Neutrophil (primary cell): ENCODE measurements around the gene LRMDA.

Experiments used
- H3K27ac ChIP-seq: fragments of 200-600 bp; sonication (generic); 2 replicates; pipeline ENCODE4 v1.5.1; 2016; ENCODE audit warnings: mild to moderate bottlenecking, moderate library complexity
- H3K27me3 ChIP-seq: fragments of 200-600 bp; sonication (generic); 2 replicates; pipeline ENCODE4 v1.6.0; 2016; ENCODE audit warnings: mild to moderate bottlenecking
- H3K36me3 ChIP-seq: fragments of 200-600 bp; sonication (generic); 2 replicates; pipeline ENCODE4 v1.5.1; 2017
- H3K4me1 ChIP-seq, 2 experiments: fragments of 200-600 bp in 1 of 2; sonication (generic) in 1 of 2; 1 replicate in 1 of 2; 2 replicates in 1 of 2; pipeline versions ENCODE4 v1.5.1 to v1.6.1; 2013 to 2016; ENCODE audit warnings: low read depth in 1 of 2, low read length in 1 of 2, mild to moderate bottlenecking in 1 of 2, moderate library complexity in 1 of 2; ENCODE audit not compliant: control insufficient read depth in 1 of 2, insufficient read depth in 1 of 2
- H3K4me3 ChIP-seq, 2 experiments: fragments of 200-600 bp in 1 of 2; sonication (generic) in 1 of 2; 1 replicate in 1 of 2; 2 replicates in 1 of 2; pipeline ENCODE4 v1.5.1; 2013 to 2016; ENCODE audit warnings: low read depth in 1 of 2, low read length in 1 of 2, mild to moderate bottlenecking in 1 of 2, moderate library complexity in 1 of 2
- H3K9me3 ChIP-seq: fragments of 200-600 bp; sonication (generic); 2 replicates; pipeline ENCODE4 v1.5.1; 2016
- CTCF ChIP-seq: fragments of 200-600 bp; sonication (generic); IDR thresholded peaks from 2 replicates; pipeline ENCODE4 v1.5.1; 2016; ENCODE audit warnings: antibody characterized with exemption

LRMDA gene

DNA sequence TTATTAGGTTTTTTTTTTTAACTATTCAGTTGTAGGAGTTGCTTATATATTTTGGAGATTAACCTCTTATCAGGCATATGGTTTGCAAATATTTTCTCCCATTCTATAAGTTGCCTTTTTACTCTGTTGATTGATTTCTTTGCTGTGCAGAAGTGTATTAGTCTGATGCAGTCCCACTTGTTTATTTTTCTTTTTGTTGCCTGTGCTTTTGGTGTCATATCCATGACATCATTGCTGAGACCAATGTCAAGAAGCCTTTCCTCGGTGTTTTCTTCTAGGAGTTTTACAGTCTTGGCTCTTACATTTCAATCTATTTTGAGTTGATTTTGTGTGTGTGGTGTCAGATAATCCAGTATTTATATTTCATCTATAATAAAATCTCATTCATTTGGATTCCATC is 155.4 kb downstream of the LRMDA start:
- Histone ChIP-seq H3K36me3 (no peaks in the 10 kb centered on the region), H3K9me3 (no peaks in the 10 kb centered on the region), H3K27me3 (no peaks in the 10 kb centered on the region), H3K4me3 (no peak overlapping the region), H3K27ac (no peak overlapping the region), H3K4me1 (no peaks in the 10 kb centered on the region)
- no peak for TF ChIP-seq CTCF

DNA sequence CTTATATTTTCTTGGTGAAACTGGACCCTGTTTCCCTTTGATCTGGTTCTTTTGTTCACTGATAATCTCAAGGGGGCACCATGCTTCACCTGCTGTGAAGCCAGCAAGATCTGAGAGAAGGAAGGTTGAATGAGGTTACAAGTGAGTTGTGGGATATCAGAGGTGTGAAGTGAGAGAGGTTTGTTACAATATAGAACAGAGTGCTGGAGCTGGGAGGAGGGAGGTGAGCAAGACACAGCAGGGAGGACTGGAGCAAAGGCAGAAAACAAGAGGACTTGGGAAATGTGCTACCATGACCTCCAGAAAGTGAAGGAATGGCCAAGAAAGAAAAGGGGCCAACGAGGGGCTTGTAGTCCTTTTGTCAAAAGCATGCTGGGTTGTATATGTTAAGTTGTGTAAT is 156.6 kb downstream of the LRMDA start:
- Histone ChIP-seq H3K4me1 (no peaks in the 10 kb centered on the region), H3K27ac (no peak overlapping the region), H3K9me3 (no peaks in the 10 kb centered on the region), H3K36me3 (no peaks in the 10 kb centered on the region), H3K27me3 (no peaks in the 10 kb centered on the region), H3K4me3 (no peak overlapping the region)
- no peak for TF ChIP-seq CTCF

GRCh38 chr10:75589895-75590654 is 158.7 kb downstream of the LRMDA start:
- H3K36me3 ChIP-seq, result no peaks in the 10 kb centered on the region
- H3K27me3 ChIP-seq, result no peaks in the 10 kb centered on the region
- TF ChIP-seq CTCF, result no peak

DNA sequence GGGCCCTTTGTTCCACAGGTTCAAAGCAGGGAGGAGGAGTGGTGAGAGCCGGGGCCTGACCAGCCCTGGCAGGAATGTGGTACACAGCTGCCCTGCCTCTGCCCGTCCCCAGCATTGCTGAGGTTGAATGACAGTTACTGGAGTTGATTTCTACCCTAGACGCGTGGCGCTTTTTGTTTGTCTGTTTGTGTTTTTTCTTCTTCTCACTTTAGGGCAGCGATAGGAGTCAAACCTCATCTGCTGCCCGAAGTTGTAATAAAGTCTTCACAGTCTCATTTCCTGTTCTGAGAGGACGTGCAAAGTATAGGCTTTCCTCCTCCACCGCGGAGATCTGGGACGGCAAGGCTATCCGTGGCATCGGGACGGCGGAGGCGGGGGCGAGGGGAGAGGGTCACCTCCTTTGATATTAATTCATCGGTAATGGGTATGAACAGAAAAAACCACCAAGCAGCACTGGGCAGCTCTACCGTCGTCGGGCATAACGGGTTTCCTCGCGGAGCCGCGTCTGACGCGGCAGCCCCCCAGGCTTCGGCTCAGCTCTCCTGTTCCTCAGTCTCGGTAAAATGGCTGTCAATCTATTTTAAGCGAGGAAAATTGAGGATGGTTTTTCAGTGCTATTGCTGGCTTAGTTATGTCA is 160.8 kb downstream of the LRMDA start:
- no peaks in the 10 kb centered on the region for H3K9me3 ChIP-seq
- H3K4me1 ChIP-seq, result no peaks in the 10 kb centered on the region
- no peak overlapping the region for H3K27ac ChIP-seq
- no peaks in the 10 kb centered on the region for H3K27me3 ChIP-seq
- no peaks in the 10 kb centered on the region for H3K36me3 ChIP-seq
- no peak overlapping the region for H3K4me3 ChIP-seq
- no peak for TF ChIP-seq CTCF

More at GRCh38 chr10:75589895-75590654, 158.7 kb downstream of the LRMDA start:
- Histone ChIP-seq H3K4me1 (no peaks in the 10 kb centered on the region), H3K4me3 (no peak overlapping the region), H3K9me3 (no peaks in the 10 kb centered on the region), H3K27ac (no peak overlapping the region)

- no peaks in the 10 kb centered on the region for H3K27me3 ChIP-seq
- H3K27ac ChIP-seq, result no peak overlapping the region
- H3K9me3 ChIP-seq, result no peaks in the 10 kb centered on the region
- no peaks in the 10 kb centered on the region for H3K36me3 ChIP-seq
- no peak overlapping the region for H3K4me3 ChIP-seq
- no peak for TF ChIP-seq CTCF
- no peaks in the 10 kb centered on the region for H3K4me1 ChIP-seq
These were observed 161.6 kb downstream of the LRMDA start for GRCh38 chr10:75592791-75593643.
